ENCODE results near the gene HPCAL1. TPM values are rescaled to one million over a fixed set of nuclear protein-coding genes. Genes with fewer than 3 reads are reported as not detected.

The HPCAL1 gene
- total RNA-seq, 1 donor from 2014 or later, result 34.6 TPM

DNA sequence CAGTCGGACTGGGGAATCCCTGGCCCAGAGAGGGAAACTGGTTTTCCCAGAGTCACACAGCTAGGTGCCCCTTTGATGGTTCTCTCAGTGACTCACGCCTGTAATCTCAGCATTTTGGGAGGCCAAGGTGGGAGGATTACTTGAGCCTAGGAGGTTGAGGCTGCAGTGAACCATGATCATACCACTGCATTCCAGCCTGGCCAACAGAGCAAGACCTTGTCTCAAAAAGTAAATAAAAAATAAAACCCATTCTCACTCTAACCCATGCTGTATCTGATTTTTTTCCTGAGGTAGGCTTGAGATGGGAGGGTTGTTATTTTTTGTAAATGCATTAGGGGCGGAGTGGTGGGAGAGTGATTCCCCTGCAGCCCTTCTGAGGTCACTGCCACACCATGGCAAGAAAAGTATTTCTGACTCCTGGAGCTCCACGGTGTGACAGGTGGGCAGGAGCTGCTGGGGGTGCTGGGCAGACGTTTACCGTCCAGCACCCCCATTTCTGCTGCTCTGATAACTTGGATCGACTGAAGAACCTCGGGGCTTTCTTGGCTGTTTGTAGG lies 60.3 kb downstream of the HPCAL1 start:
- no peak for DNase-seq (ENCODE audit: low spot score)
- no peak overlapping the region for H3K27ac Mint-ChIP-seq (ENCODE audit: unreplicated experiment)
- H3K9me3 Mint-ChIP-seq (ENCODE audit: unreplicated experiment), result no peaks in the 10 kb centered on the region
- TF ChIP-seq, protein P1, sequence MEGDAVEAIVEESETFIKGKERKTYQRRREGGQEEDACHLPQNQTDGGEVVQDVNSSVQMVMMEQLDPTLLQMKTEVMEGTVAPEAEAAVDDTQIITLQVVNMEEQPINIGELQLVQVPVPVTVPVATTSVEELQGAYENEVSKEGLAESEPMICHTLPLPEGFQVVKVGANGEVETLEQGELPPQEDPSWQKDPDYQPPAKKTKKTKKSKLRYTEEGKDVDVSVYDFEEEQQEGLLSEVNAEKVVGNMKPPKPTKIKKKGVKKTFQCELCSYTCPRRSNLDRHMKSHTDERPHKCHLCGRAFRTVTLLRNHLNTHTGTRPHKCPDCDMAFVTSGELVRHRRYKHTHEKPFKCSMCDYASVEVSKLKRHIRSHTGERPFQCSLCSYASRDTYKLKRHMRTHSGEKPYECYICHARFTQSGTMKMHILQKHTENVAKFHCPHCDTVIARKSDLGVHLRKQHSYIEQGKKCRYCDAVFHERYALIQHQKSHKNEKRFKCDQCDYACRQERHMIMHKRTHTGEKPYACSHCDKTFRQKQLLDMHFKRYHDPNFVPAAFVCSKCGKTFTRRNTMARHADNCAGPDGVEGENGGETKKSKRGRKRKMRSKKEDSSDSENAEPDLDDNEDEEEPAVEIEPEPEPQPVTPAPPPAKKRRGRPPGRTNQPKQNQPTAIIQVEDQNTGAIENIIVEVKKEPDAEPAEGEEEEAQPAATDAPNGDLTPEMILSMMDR (IDR thresholded peaks at IDR 0.05; ENCODE audit: unreplicated experiment), result no peak
- H3K36me3 Mint-ChIP-seq (ENCODE audit: low read depth, unreplicated experiment), result peaks cover 5% of the 10 kb centered on the region
- no peak overlapping the region for H3K4me3 Mint-ChIP-seq (ENCODE audit: unreplicated experiment)
- H3K27me3 Mint-ChIP-seq (ENCODE audit: unreplicated experiment), result peaks cover 2% of the 10 kb centered on the region
- peaks cover 4% of the 10 kb centered on the region for H3K4me1 Mint-ChIP-seq (ENCODE audit: unreplicated experiment)

DNA sequence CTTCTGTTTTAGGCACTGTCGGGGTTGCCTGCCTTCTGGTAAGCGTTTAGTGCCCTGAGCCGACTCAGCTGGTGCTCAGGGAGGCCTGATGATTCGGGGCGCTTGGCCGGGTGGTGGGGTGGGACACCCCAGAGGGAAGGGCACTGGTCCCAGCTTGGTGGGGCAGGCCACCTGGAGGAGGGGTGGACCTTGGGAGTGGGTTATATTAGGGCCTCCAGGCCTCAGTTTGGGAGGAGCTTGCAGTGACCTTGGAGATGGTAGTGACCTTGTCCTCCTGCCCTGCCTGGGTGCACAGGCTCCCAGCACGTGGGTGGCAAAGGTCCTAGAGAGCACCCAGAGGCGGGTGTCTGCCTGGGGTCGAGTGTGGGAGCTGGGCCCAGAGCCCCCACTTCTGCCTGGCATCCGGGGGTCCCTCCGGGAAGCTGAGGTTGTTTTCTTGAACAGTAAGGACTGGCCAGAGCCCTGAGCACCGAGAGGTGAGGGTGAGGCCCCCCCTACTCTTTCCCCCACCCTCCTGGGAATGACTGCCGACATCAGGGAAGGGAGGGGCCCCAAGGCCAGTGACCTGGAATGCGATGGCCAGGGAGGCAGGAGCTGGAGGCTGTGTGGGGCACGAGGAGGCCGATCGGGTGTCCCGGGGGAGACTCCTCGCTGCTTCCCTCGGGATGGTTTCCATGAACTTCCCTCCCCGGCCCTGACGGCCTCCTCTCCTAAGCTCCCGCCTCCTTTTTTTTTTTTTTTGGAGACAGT lies 61.3 kb downstream of the HPCAL1 start:
- Mint-ChIP-seq H3K27ac (ENCODE audit: unreplicated experiment) (no peak overlapping the region), H3K36me3 (ENCODE audit: low read depth, unreplicated experiment) (peaks cover 5% of the 10 kb centered on the region)
- TF ChIP-seq, protein P1 (IDR thresholded peaks at IDR 0.05; ENCODE audit: unreplicated experiment), result no peak

DNA sequence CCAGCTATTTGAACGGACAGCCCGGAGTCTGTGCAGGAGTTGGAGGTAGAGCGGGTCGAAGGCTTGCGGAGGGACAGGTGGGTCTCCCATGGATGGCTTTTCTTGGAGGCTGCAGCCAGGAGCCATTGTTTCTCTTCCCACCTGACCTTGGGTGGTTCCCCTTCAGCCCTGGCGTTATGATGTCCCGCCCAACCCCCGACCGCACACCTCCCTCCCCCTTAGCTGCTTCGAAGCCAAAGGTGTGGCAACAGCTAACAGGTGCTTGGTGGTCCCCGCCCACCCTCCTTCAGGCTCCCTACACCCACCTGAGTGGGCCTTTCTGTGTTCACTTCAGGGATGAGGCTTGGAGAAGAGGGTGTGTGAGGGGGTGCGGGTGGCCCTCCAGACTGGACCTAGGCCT lies 62.7 kb downstream of the HPCAL1 start:
- Mint-ChIP-seq H3K36me3 (ENCODE audit: low read depth, unreplicated experiment) (peaks cover 5% of the 10 kb centered on the region), H3K27ac (ENCODE audit: unreplicated experiment) (no peak overlapping the region), H3K9me3 (ENCODE audit: unreplicated experiment) (no peaks in the 10 kb centered on the region), H3K4me3 (ENCODE audit: unreplicated experiment) (no peak overlapping the region), H3K27me3 (ENCODE audit: unreplicated experiment) (peaks cover 6% of the 10 kb centered on the region), H3K4me1 (ENCODE audit: unreplicated experiment) (peaks cover 5% of the 10 kb centered on the region)
- TF ChIP-seq, protein P1 (IDR thresholded peaks at IDR 0.05; ENCODE audit: unreplicated experiment), result no peak
- DNase-seq (ENCODE audit: low spot score), result no peak

More for the DNA sequence above, 61.3 kb downstream of the HPCAL1 start:
- no peaks in the 10 kb centered on the region for H3K9me3 Mint-ChIP-seq (ENCODE audit: unreplicated experiment)
- H3K27me3 Mint-ChIP-seq (ENCODE audit: unreplicated experiment), result peaks cover 4% of the 10 kb centered on the region
- no peak overlapping the region for H3K4me3 Mint-ChIP-seq (ENCODE audit: unreplicated experiment)
- no peak for DNase-seq (ENCODE audit: low spot score)
- no peaks in the 10 kb centered on the region for H3K4me1 Mint-ChIP-seq (ENCODE audit: unreplicated experiment)

DNA sequence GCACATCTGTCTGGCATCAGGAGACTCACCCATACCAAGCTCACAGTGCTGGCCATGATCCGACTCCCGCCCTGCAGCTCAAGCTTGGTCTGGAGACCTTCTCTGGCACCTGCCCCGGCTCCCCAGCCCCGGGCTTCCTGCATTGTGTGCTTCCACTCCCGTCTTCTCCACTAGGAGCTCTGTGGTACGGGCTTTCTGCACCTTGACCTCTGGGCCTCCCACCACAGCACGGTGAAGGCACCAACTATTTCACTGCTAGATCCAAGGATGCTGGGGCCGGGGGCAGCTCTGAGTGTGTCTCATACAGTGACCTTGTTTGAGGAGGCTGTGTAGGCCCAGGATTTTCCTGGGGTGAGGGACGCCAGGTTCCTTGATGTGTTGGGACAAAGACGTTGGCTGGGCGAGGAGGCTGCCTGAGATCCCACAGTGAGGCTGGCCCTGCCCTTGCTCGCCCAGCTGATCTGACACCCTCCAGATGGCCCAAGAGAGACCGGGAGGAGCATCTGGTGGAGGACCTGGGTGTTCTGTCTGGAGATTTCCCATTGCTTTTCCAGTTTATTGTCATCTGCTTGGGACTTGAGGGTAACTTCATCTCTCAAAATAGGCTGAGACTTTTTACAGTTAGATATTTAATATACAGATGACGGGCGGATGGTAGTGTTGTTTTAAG lies 64.0 kb downstream of the HPCAL1 start:
- TF ChIP-seq, protein P1 (IDR thresholded peaks at IDR 0.05; ENCODE audit: unreplicated experiment), result no peak
- DNase-seq (ENCODE audit: low spot score), result no peak
- peaks cover 6% of the 10 kb centered on the region for H3K27me3 Mint-ChIP-seq (ENCODE audit: unreplicated experiment)
- H3K9me3 Mint-ChIP-seq (ENCODE audit: unreplicated experiment), result no peaks in the 10 kb centered on the region
- peaks cover 5% of the 10 kb centered on the region for H3K4me1 Mint-ChIP-seq (ENCODE audit: unreplicated experiment)
- no peak overlapping the region for H3K27ac Mint-ChIP-seq (ENCODE audit: unreplicated experiment)
- H3K4me3 Mint-ChIP-seq (ENCODE audit: unreplicated experiment), result no peak overlapping the region
- peaks cover 5% of the 10 kb centered on the region for H3K36me3 Mint-ChIP-seq (ENCODE audit: low read depth, unreplicated experiment)

All from endothelial cell (in vitro differentiated cells).